HepG2 (cell line): ENCODE measurements around the gene ATG16L2. TPM values are rescaled to one million over a fixed set of nuclear protein-coding genes. Genes with fewer than 3 reads are reported as not detected.

Experiments used
- ATAC-seq: fragments of 200-7000 bp; cut with Tn5 transposase; 3 replicates; pipeline ENCODE4 v1.9.1; 2020; ENCODE audit warnings: mild to moderate bottlenecking, moderate library complexity
- BruUV-seq: library from RNA; stranded (reverse); fragments of 400-500 nt; replicated peaks from 2 replicates; lab custom pipeline; 2021; lab: Mats Ljungman, UMichigan
- CTCF ChIA-PET: fragments of 300-600 bp; formaldehyde crosslinking; extraction: SDS; loops from one replicate; lab custom pipeline; 2021; ENCODE audit warnings: low total read pairs, inconsistent platforms, low intra/inter-chr PET ratio; lab: Yijun Ruan, JAX
- POLR2A ChIA-PET: fragments of 350-600 bp; sonication (Branson Sonifier 250); formaldehyde crosslinking; loops from one replicate; lab custom pipeline; 2020; ENCODE audit warnings: antibody characterized with exemption, inconsistent platforms; lab: Yijun Ruan, JAX
- DNase-seq: peaks from one replicate; pipeline ENCODE4 v3.0.0-alpha.2; 2015; ENCODE audit warnings: low spot score
- FAIRE-seq: peaks from 3 replicates; lab custom pipeline; 2011; peaks lifted over from hg19 to GRCh38; lab: Jason Lieb, UNC
- H2AFZ ChIP-seq: one replicate; pipeline ENCODE4 v1.6.1; 2011; ENCODE audit warnings: low read length, inconsistent platforms
- H3K27ac ChIP-seq: fragments of 300-600 bp; 3 replicates; pipeline ENCODE4 v1.8.0; 2011; ENCODE audit warnings: mixed run types, mild to moderate bottlenecking, mixed read lengths, low read length, inconsistent platforms; ENCODE audit not compliant: insufficient read depth; ENCODE audit errors: extremely low read length
- H3K27me3 ChIP-seq, 2 experiments: fragments of 200-600 bp in 1 of 2; 2 replicates in 1 of 2; 3 replicates in 1 of 2; pipeline versions ENCODE4 v1.6.0 to v1.8.0; 2011; ENCODE audit warnings: low read length in 2 of 2, mild to moderate bottlenecking in 2 of 2, moderate library complexity in 2 of 2, inconsistent platforms in 1 of 2; ENCODE audit not compliant: insufficient read depth in 2 of 2, control insufficient read depth in 1 of 2
- H3K36me3 ChIP-seq, 2 experiments: fragments of 200-600 bp in 1 of 2; replicated peaks in 1 of 2; 2 replicates in 1 of 2; 3 replicates in 1 of 2; pipeline versions ENCODE4 v1.5.1 to v1.8.0; 2011; ENCODE audit warnings: low read length in 2 of 2, inconsistent platforms in 1 of 2; ENCODE audit not compliant: insufficient read depth in 2 of 2, control insufficient read depth in 1 of 2
- H3K4me1 ChIP-seq: 2 replicates; pipeline ENCODE4 v1.5.1; 2012; ENCODE audit warnings: low read length, inconsistent platforms; ENCODE audit not compliant: insufficient read depth
- H3K4me2 ChIP-seq: 2 replicates; pipeline ENCODE4 v1.6.0; 2011; ENCODE audit warnings: low read depth, low read length, inconsistent platforms
- H3K4me3 ChIP-seq, 3 experiments: fragments of 200-600 bp in 1 of 3; sonication (generic), shearing (Covaris generic) in 1 of 3; replicated peaks in 1 of 3; 2 replicates each; pipeline ENCODE4 v1.5.1; 2011 to 2016; ENCODE audit warnings: low read length in 3 of 3, inconsistent platforms in 2 of 3, low read depth in 2 of 3, mild to moderate bottlenecking in 2 of 3, control low read depth in 1 of 3, mixed read lengths in 1 of 3; ENCODE audit not compliant: insufficient read depth in 1 of 3
- H3K79me2 ChIP-seq: one replicate; pipeline ENCODE4 v1.6.1; 2011; ENCODE audit warnings: low read length, inconsistent platforms; ENCODE audit not compliant: insufficient read depth
- H3K9ac ChIP-seq: 2 replicates; pipeline ENCODE4 v1.6.0; 2011; ENCODE audit warnings: mild to moderate bottlenecking, low read depth, low read length, inconsistent platforms; ENCODE audit not compliant: insufficient read depth
- H3K9me3 ChIP-seq: 2 replicates; pipeline ENCODE4 v1.5.1; 2012; ENCODE audit warnings: mild to moderate bottlenecking, low read length
- H4K20me1 ChIP-seq: 2 replicates; pipeline ENCODE4 v1.6.0; 2011; ENCODE audit warnings: inconsistent platforms, mild to moderate bottlenecking, low read length, moderate library complexity; ENCODE audit not compliant: insufficient read depth
- EEA1 ChIP-seq: sonication (generic); formaldehyde crosslinking; IDR thresholded peaks from 2 replicates; pipeline ENCODE4 v1.5.1; 2020; ENCODE audit warnings: mild to moderate bottlenecking, missing genetic modification reagents, borderline replicate concordance
- NBN ChIP-seq: fragments of 450-650 bp; conservative IDR thresholded peaks from 2 replicates; pipeline ENCODE4 v1.6.1; 2017
- PAF1 ChIP-seq: IDR thresholded peaks from 2 replicates; pipeline ENCODE4 v1.6.1; 2016; ENCODE audit warnings: missing genetic modification reagents, missing compliant biosample characterization
- POLR2AphosphoS5 ChIP-seq: IDR thresholded peaks from 2 replicates; pipeline ENCODE4 v1.6.1; 2012; ENCODE audit warnings: low read depth, low read length
- RBM22 ChIP-seq: fragments of 200-400 bp; formaldehyde crosslinking; optimal IDR thresholded peaks from 2 replicates; pipeline ENCODE3; 2017; ENCODE audit warnings: mild to moderate bottlenecking, low read length, moderate library complexity
- TFAP4 ChIP-seq: sonication (generic); IDR thresholded peaks from 2 replicates; pipeline ENCODE4 v1.6.1; 2016; ENCODE audit warnings: low read depth, borderline replicate concordance
- ZFY ChIP-seq: sonication (generic); formaldehyde crosslinking; IDR thresholded peaks from 2 replicates; pipeline ENCODE4 v1.4.0; 2020; ENCODE audit warnings: missing genetic modification reagents
- WGBS: methylation state at CpG from one replicate; pipeline ENCODE4 v1.1.6; 2017; ENCODE audit warnings: low lambda C conversion rate; 5-methylcytosine and 5-hydroxymethylcytosine counted together
- in situ Hi-C: cut with HindIII; loops from 2 replicates; pipeline ENCODE4 v1.10.0; 2017; ENCODE audit warnings: low pct_unique_long_range_greater_than_20kb; ENCODE audit not compliant: extremely low pct_ligation_motif_present
- intact Hi-C: fragments of 100-400 bp; cut with micrococcal nuclease; formaldehyde crosslinking; loops from one replicate; pipeline ENCODE4 v1.10.0; 2022; ENCODE audit not compliant: unreplicated experiment
- polyA plus RNA-seq, 8 experiments: library from polyadenylated mRNA; depleted of rRNA in 3 of 8; stranded (reverse) in 7 of 8; unstranded in 1 of 8; fragments of >200 nt; fragmentation: Illumina TruSeq in 4 of 8; extraction: Trizol in 4 of 8; gene quantifications; 2 replicates each; pipeline versions ENCODE4 v1.2.1 to v1.2.3, GENCODE V29; 2011 to 2016; ENCODE audit warnings: low read depth in 4 of 8, missing spikeins in 1 of 8, mixed read lengths in 1 of 8; ENCODE audit not compliant: insufficient read depth in 1 of 8
- total RNA-seq, 5 experiments: library from RNA; depleted of rRNA; stranded (reverse); fragments of >200 nt; fragmentation: Illumina TruSeq; extraction: Trizol; gene quantifications; 2 replicates each; pipeline ENCODE4 v1.2.3, GENCODE V29; 2016; ENCODE audit warnings: low read depth in 1 of 5

Gene ATG16L2
- total and polyA plus RNA-seq, 2 of the 13 experiments (the other 11 are each of a cell fraction or from before 2014, with no cell fraction given), result 6.2 to 14.8 TPM

DNA sequence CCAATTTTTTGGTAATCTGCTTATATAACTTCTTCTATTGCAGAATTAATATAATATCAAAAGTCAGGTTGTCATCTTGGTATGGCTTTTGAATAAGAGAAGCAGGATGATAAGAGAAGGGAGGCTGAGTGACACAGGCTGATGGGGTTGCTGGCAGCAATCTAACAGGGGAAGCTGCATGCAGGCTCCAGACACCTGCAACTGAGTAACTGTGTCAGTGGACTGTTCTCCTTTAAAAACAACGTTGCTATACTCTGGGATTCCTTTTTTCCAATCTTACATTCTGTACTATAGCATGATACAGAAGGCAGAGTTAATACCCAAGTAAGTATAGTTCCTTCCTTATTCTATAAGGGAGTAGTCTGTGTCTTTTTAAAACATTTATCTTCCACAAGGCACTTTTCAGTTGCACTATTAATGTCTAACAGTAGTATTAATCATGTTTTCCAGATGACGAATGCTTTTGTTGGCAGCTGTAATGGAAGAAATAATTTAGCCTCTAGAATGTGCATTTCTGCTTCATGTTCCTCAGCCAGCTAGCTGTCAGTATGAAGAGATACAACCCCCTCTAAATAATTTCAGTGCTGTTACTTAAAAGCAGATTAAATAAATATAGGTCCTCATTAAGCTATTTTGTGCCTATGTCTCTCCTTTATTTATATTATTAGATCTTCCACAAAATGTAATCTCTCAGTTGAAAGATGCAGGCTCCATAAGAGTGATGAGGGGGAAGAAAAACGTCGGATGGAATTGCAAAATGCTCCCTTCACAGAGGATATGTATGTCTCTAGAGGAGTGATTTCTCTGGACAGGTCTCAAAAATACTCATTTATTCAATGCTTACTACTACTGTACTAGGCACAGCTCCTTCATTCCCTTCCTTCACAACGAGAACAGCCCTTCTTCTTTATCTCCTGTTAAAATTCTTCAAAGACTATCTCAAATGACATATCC is 50.8 kb downstream of the ATG16L2 start:
- no peak overlapping the region for H3K9ac ChIP-seq
- FAIRE-seq, result no peak
- no peaks in the 10 kb centered on the region for H3K79me2 ChIP-seq

GRCh38 chr11:72867970-72868369 is 53.8 kb downstream of the ATG16L2 start:
- H3K4me2 ChIP-seq, result no peak overlapping the region
- no peak overlapping the region for H3K9ac ChIP-seq
- no peaks in the 10 kb centered on the region for H3K79me2 ChIP-seq
- DNase-seq (no peak), ATAC-seq (no peak), FAIRE-seq (no peak)
- ChIA-PET POLR2A (no interaction called here), CTCF (no interaction called here)
- H3K36me3 ChIP-seq, result peaks cover 13 to 54% of the 10 kb centered on the region in 2 experiments
- no peaks in the 10 kb centered on the region for H3K27me3 ChIP-seq
- H4K20me1 ChIP-seq, result no peaks in the 10 kb centered on the region
- no peaks in the 10 kb centered on the region for H3K4me1 ChIP-seq
- H3K4me3 ChIP-seq, result no peak overlapping the region
- H2AFZ ChIP-seq, result no peak overlapping the region
- in situ Hi-C loops, result no loop called here
- no TSS peak for BruUV-seq
- TF ChIP-seq PAF1, result no peak
- no peak for TF ChIP-seq NBN
- no peak for TF ChIP-seq EEA1 (CRISPR knock-in tag)
- peak; percentile 58 for TF ChIP-seq RBM22
- over 99% methylated on average over 5 of the region's 5 CpGs for WGBS
- intact Hi-C loops, result no loop called here
- no peaks in the 10 kb centered on the region for H3K9me3 ChIP-seq
- no peak overlapping the region for H3K27ac ChIP-seq

More for the DNA sequence above, 50.8 kb downstream of the ATG16L2 start:
- TF ChIP-seq TFAP4 (no peak), ZFY (CRISPR knock-in tag) (no peak), POLR2AphosphoS5 (no peak)
- H3K4me1 ChIP-seq, result no peaks in the 10 kb centered on the region
- H3K4me3 ChIP-seq, result no peak overlapping the region
- in situ Hi-C loops, result no loop called here
- no peaks in the 10 kb centered on the region for H4K20me1 ChIP-seq
- no peak for DNase-seq
- ATAC-seq, result no peak
- ChIA-PET POLR2A (no interaction called here), CTCF (no interaction called here)
- H3K36me3 ChIP-seq, result peaks cover 12 to 47% of the 10 kb centered on the region in 2 experiments
- no peaks in the 10 kb centered on the region for H3K27me3 ChIP-seq
- H3K4me2 ChIP-seq, result no peak overlapping the region
- H2AFZ ChIP-seq, result no peak overlapping the region
- H3K9me3 ChIP-seq, result no peaks in the 10 kb centered on the region
- TSS peak; percentile 12 for BruUV-seq
- WGBS, result 81% methylated on average over 5 of the region's 5 CpGs
- intact Hi-C loops, result no loop called here
- H3K27ac ChIP-seq, result no peak overlapping the region
